Stimulated activated CD4-positive, alpha-beta T cell treated with anti-CD3 and anti-CD28 coated beads, Interleukin-12 subunit alpha, Interleukin-12 subunit beta, amount 100 ng/mL, for 24 hours (primary cell): Measurements from ENCODE around the gene LHX2.

ENCODE experiments used
- DNase-seq, 2 experiments: peaks; one replicate each; pipeline ENCODE4 v3.0.0-alpha.2; 2020; ENCODE audit warnings: low read depth in 2 of 2

The LHX2 gene

GRCh38 chr9:124013309-124014210 is 2.0 kb downstream of the LHX2 start:
- no peak for DNase-seq

GRCh38 chr9:124014211-124014955 is 2.8 kb downstream of the LHX2 start:
- no peak for DNase-seq

GRCh38 chr9:124014956-124015660 is 3.5 kb downstream of the LHX2 start:
- no peak for DNase-seq

GRCh38 chr9:124015661-124016131 is 4.1 kb downstream of the LHX2 start:
- DNase-seq = no peak

- no peak for DNase-seq
Measured at GRCh38 chr9:124016175-124017050, 4.8 kb downstream of the LHX2 start.

GRCh38 chr9:124017051-124017928 is 5.7 kb downstream of the LHX2 start:
- DNase-seq = no peak

GRCh38 chr9:124017929-124018729 is 6.6 kb downstream of the LHX2 start:
- no peak for DNase-seq

- no peak for DNase-seq
Measured at GRCh38 chr9:124018730-124019697, 7.4 kb downstream of the LHX2 start.

GRCh38 chr9:124019771-124020519 is 8.4 kb downstream of the LHX2 start:
- no peak for DNase-seq

- no peak for DNase-seq
Measured at GRCh38 chr9:124020520-124021384, 9.2 kb downstream of the LHX2 start.

GRCh38 chr9:124021385-124021769 is 9.8 kb downstream of the LHX2 start:
- no peak for DNase-seq

GRCh38 chr9:124022201-124023121 is 10.9 kb downstream of the LHX2 start:
- no peak for DNase-seq

GRCh38 chr9:124024107-124024506 is 12.5 kb downstream of the LHX2 start:
- DNase-seq = no peak

- no peak for DNase-seq
Measured at GRCh38 chr9:124029617-124030016, 18.0 kb downstream of the LHX2 start.

GRCh38 chr9:124030969-124031451 is 19.4 kb downstream of the LHX2 start:
- DNase-seq = no peak
